K562 (cell line): Measurements from ENCODE around the gene UTP14C. TPM values are rescaled to one million over a fixed set of nuclear protein-coding genes. Genes with fewer than 3 reads are reported as not detected.

ENCODE experiments used
- FOXK2 ChIP-seq, 2 experiments: fragments of 450-650 bp; IDR thresholded peaks in 1 of 2; conservative IDR thresholded peaks in 1 of 2; 2 replicates each; pipeline ENCODE4 v1.6.1; 2016; ENCODE audit warnings: low read depth in 2 of 2, mild to moderate bottlenecking in 1 of 2
- HMG20A ChIP-seq: fragments of 450-650 bp; formaldehyde crosslinking; conservative IDR thresholded peaks from 2 replicates; pipeline ENCODE4 v1.4.0; 2020; ENCODE audit warnings: mild to moderate bottlenecking, mixed read lengths
- NCOA1 ChIP-seq: fragments of 450-650 bp; IDR thresholded peaks from 2 replicates; pipeline ENCODE4 v1.6.1; 2016; ENCODE audit warnings: low read depth
- SMARCA4 ChIP-seq: fragments of 450-650 bp; IDR thresholded peaks from 2 replicates; pipeline ENCODE4 v1.6.1; 2016
- SUPT5H ChIP-seq: fragments of 450-650 bp; IDR thresholded peaks from 2 replicates; pipeline ENCODE4 v1.6.1; 2016
- ZKSCAN1 ChIP-seq: fragments of 150-350 bp; IDR thresholded peaks from 2 replicates; pipeline ENCODE4 v1.6.1; 2016; ENCODE audit warnings: low read depth, low read length
- ZNF263 ChIP-seq: sonication (generic); formaldehyde crosslinking; IDR thresholded peaks from 2 replicates; pipeline ENCODE4 v1.8.0; 2022; ENCODE audit warnings: mild to moderate bottlenecking, missing genetic modification reagents, borderline replicate concordance
- ZNF507 ChIP-seq: conservative IDR thresholded peaks from 2 replicates; pipeline ENCODE4 v1.6.1; 2017; ENCODE audit warnings: missing genetic modification characterization, missing compliant biosample characterization
- ZSCAN32 ChIP-seq: fragments of 450-650 bp; formaldehyde crosslinking; IDR thresholded peaks from 2 replicates; pipeline ENCODE4 v1.4.0; 2020; ENCODE audit warnings: mild to moderate bottlenecking, moderate library complexity
- polyA plus RNA-seq, 8 experiments: library from polyadenylated mRNA; depleted of rRNA in 4 of 8; stranded (reverse) in 5 of 8; unstranded in 3 of 8; fragments of >200 nt; fragmentation: Nextera tagmentation in 2 of 8; fragmentation: Illumina TruSeq in 1 of 8; extraction: Ambion mirVana in 2 of 8; extraction: Trizol in 1 of 8; gene quantifications; 2 replicates each; pipeline versions ENCODE4 v1.2.1 to v1.2.3, GENCODE V29; 2011 to 2014; ENCODE audit warnings: inconsistent platforms in 1 of 8, missing spikeins in 1 of 8
- total RNA-seq, 7 experiments: library from RNA; depleted of rRNA in 6 of 7; stranded (reverse); fragments of >200 nt in 6 of 7; fragmentation: Illumina TruSeq in 2 of 7; extraction: Trizol in 2 of 7; gene quantifications; 2 replicates each; pipeline versions ENCODE4 v1.2.1 to v1.2.3, GENCODE V29; 2011 to 2021; ENCODE audit warnings: low replicate concordance in 1 of 7
- TF ChIP-seq, protein P1 (sequence below): fragments of 250-450 bp; sonication (Bioruptor Pico); IDR thresholded peaks from 2 replicates; pipeline ENCODE4 v1.5.0; 2021; ENCODE audit warnings: mild to moderate bottlenecking, borderline replicate concordance
- TF ChIP-seq, protein P2 (sequence below): fragments of 250-450 bp; sonication (Bioruptor Pico); IDR thresholded peaks from 2 replicates; pipeline ENCODE4 v1.4.0; 2020

Gene UTP14C
- total and polyA plus RNA-seq, 9 of the 15 experiments (the other 6 are each of a cell fraction or from before 2014, with no cell fraction given): 3.4 to 10.3 (median 6.0) TPM

DNA sequence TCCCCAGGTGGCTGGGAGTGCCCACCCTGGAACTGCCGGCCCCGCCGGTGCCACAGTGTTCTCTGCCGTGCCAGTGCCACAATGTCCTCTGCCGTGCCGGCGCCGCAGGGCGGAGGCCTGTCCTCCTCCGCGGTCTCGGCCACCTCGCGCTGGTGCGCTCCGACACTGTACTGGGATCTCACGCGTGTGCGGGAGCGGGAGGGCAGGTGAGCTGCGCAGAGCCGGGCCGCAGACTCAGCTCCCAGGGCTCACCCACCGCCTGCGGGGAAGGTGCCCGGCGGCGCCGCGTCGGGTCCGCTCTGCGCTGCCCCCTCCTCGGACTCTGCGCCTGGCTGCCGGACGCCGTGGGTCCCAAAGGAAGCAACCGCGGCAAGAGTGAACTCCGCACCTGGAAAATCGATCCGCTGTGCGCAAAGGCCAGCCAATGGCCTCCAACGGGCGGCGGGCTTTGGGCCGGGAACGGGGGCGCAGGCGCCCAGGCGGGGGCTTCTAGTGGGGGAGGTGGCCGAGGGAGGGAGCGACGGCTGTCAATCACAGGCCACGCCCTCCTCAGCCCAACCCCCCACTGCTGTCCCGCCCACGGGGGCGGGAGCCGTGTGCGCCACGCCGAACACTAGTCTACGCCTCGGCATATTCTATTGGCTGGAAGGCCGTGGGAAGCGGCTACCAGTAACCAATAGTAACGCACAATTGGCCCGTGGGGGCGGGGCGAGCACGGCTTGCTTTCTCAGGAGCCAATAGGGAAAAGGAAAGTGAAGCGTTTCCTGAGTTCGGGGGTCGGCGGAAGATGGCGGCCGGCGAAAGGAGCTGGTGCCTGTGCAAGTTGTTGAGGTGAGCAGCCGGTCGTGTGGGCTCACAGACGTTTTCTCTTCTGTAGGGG, 12.6 kb upstream of the UTP14C start, which contains the start of gene ALG11 (continued):
- TF ChIP-seq, protein P1, sequence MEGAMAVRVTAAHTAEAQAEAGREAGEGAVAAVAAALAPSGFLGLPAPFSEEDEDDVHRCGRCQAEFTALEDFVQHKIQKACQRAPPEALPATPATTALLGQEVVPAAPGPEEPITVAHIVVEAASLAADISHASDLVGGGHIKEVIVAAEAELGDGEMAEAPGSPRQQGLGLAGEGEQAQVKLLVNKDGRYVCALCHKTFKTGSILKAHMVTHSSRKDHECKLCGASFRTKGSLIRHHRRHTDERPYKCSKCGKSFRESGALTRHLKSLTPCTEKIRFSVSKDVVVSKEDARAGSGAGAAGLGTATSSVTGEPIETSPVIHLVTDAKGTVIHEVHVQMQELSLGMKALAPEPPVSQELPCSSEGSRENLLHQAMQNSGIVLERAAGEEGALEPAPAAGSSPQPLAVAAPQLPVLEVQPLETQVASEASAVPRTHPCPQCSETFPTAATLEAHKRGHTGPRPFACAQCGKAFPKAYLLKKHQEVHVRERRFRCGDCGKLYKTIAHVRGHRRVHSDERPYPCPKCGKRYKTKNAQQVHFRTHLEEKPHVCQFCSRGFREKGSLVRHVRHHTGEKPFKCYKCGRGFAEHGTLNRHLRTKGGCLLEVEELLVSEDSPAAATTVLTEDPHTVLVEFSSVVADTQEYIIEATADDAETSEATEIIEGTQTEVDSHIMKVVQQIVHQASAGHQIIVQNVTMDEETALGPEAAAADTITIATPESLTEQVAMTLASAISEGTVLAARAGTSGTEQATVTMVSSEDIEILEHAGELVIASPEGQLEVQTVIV: no peak
- TF ChIP-seq SMARCA4: no peak
- TF ChIP-seq ZSCAN32 (CRISPR knock-in tag): no peak
- no peak for TF ChIP-seq FOXK2 (conservative IDR thresholded peaks at IDR 0.05 in 1 of 2, IDR thresholded peaks at IDR 0.05 in 1 of 2; ENCODE audit: low read depth in 2 of 2)
- TF ChIP-seq, protein P2, sequence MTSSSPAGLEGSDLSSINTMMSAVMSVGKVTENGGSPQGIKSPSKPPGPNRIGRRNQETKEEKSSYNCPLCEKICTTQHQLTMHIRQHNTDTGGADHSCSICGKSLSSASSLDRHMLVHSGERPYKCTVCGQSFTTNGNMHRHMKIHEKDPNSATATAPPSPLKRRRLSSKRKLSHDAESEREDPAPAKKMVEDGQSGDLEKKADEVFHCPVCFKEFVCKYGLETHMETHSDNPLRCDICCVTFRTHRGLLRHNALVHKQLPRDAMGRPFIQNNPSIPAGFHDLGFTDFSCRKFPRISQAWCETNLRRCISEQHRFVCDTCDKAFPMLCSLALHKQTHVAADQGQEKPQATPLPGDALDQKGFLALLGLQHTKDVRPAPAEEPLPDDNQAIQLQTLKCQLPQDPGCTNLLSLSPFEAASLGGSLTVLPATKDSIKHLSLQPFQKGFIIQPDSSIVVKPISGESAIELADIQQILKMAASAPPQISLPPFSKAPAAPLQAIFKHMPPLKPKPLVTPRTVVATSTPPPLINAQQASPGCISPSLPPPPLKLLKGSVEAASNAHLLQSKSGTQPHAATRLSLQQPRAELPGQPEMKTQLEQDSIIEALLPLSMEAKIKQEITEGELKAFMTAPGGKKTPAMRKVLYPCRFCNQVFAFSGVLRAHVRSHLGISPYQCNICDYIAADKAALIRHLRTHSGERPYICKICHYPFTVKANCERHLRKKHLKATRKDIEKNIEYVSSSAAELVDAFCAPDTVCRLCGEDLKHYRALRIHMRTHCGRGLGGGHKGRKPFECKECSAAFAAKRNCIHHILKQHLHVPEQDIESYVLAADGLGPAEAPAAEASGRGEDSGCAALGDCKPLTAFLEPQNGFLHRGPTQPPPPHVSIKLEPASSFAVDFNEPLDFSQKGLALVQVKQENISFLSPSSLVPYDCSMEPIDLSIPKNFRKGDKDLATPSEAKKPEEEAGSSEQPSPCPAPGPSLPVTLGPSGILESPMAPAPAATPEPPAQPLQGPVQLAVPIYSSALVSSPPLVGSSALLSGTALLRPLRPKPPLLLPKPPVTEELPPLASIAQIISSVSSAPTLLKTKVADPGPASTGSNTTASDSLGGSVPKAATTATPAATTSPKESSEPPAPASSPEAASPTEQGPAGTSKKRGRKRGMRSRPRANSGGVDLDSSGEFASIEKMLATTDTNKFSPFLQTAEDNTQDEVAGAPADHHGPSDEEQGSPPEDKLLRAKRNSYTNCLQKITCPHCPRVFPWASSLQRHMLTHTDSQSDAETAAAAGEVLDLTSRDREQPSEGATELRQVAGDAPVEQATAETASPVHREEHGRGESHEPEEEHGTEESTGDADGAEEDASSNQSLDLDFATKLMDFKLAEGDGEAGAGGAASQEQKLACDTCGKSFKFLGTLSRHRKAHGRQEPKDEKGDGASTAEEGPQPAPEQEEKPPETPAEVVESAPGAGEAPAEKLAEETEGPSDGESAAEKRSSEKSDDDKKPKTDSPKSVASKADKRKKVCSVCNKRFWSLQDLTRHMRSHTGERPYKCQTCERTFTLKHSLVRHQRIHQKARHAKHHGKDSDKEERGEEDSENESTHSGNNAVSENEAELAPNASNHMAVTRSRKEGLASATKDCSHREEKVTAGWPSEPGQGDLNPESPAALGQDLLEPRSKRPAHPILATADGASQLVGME: no peak
- TF ChIP-seq HMG20A (CRISPR knock-in tag): no peak
- TF ChIP-seq SUPT5H: peak; percentile 79
- no peak for TF ChIP-seq ZNF507
- no peak for TF ChIP-seq NCOA1
- no peak for TF ChIP-seq ZKSCAN1
- 0 out of 2 replicates have a peak, but pooled peaks have one; percentile 35 for TF ChIP-seq ZNF263 (CRISPR knock-in tag)
